Liver (tissue), 9 donors: ENCODE data around the gene SLC26A9. TPM values are rescaled to one million over a fixed set of nuclear protein-coding genes. Genes with fewer than 3 reads are reported as not detected.

ENCODE experiments used
- DNase-seq: peaks from one replicate; pipeline ENCODE4 v3.0.0-alpha.2; 2017; ENCODE audit warnings: low spot score
- H3K27ac ChIP-seq, 2 donors: one replicate each; pipeline ENCODE4 v1.7.0; 2013; ENCODE audit warnings: inconsistent platforms in 2 of 2, low read length in 2 of 2, control low read depth in 1 of 2, low read depth in 1 of 2, mild to moderate bottlenecking in 1 of 2
- H3K27me3 ChIP-seq, 4 donors: one replicate each; pipeline versions ENCODE4 v1.6.1 to v1.7.0; 2013; ENCODE audit warnings: low read length in 3 of 4, inconsistent platforms in 1 of 4, mild to moderate bottlenecking in 1 of 4, moderate library complexity in 1 of 4; ENCODE audit not compliant: control insufficient read depth in 4 of 4, insufficient read depth in 4 of 4
- H3K36me3 ChIP-seq, 4 donors: one replicate each; pipeline versions ENCODE4 v1.6.1 to v1.7.0; 2013; ENCODE audit warnings: low read length in 3 of 4, mild to moderate bottlenecking in 3 of 4, low read depth in 1 of 4, moderate library complexity in 1 of 4; ENCODE audit not compliant: control insufficient read depth in 4 of 4, insufficient read depth in 3 of 4
- H3K4me1 ChIP-seq, 4 donors: one replicate each; pipeline versions ENCODE4 v1.6.1 to v1.7.0; 2013; ENCODE audit warnings: low read length in 3 of 4, mild to moderate bottlenecking in 3 of 4, moderate library complexity in 1 of 4; ENCODE audit not compliant: control insufficient read depth in 4 of 4, insufficient read depth in 4 of 4
- H3K4me3 ChIP-seq, 3 donors: one replicate each; pipeline versions ENCODE4 v1.6.1 to v1.7.0; 2013; ENCODE audit warnings: low read length in 3 of 3, control low read depth in 1 of 3, low read depth in 1 of 3, mild to moderate bottlenecking in 1 of 3
- H3K9ac ChIP-seq, 2 donors: one replicate each; pipeline ENCODE4 v1.7.0; 2013; ENCODE audit warnings: low read length in 2 of 2, mild to moderate bottlenecking in 2 of 2, moderate library complexity in 2 of 2, control low read depth in 1 of 2, low read depth in 1 of 2
- H3K9me3 ChIP-seq, 4 donors: one replicate each; pipeline versions ENCODE4 v1.6.1 to v1.7.0; 2013; ENCODE audit warnings: low read length in 3 of 4; ENCODE audit not compliant: control insufficient read depth in 4 of 4
- ATF3 ChIP-seq: IDR thresholded peaks from 2 replicates; pipeline ENCODE4 v1.6.1; 2016; ENCODE audit warnings: antibody characterized with exemption
- CTCF ChIP-seq: fragments of 150-350 bp; IDR thresholded peaks from 2 replicates; pipeline ENCODE4 v1.5.1; 2017; ENCODE audit warnings: improper control_type of control experiment, low read depth, low read length; ENCODE audit not compliant: missing input control
- EGR1 ChIP-seq, 2 donors: IDR thresholded peaks; 2 replicates each; pipeline ENCODE4 v1.6.1; 2016 to 2018; ENCODE audit warnings: antibody characterized with exemption in 2 of 2, low read depth in 2 of 2
- FOXA1 ChIP-seq: IDR thresholded peaks from 2 replicates; pipeline ENCODE4 v1.6.1; 2016; ENCODE audit warnings: antibody characterized with exemption
- FOXA2 ChIP-seq: IDR thresholded peaks from 2 replicates; pipeline ENCODE4 v1.6.1; 2016; ENCODE audit warnings: antibody characterized with exemption
- GABPA ChIP-seq, 2 donors: IDR thresholded peaks in 1 of 2; conservative IDR thresholded peaks in 1 of 2; 2 replicates each; pipeline ENCODE4 v1.6.1; 2016; ENCODE audit warnings: antibody characterized with exemption in 2 of 2, mild to moderate bottlenecking in 1 of 2, moderate library complexity in 1 of 2
- HNF4A ChIP-seq, 2 donors: conservative IDR thresholded peaks; 2 replicates each; pipeline ENCODE4 v1.6.1; 2016; ENCODE audit warnings: antibody characterized with exemption in 2 of 2, mild to moderate bottlenecking in 2 of 2
- HNF4G ChIP-seq: IDR thresholded peaks from 2 replicates; pipeline ENCODE4 v1.6.1; 2016; ENCODE audit warnings: antibody characterized with exemption
- JUND ChIP-seq, 2 donors: IDR thresholded peaks; 2 replicates each; pipeline ENCODE4 v1.6.1; 2016; ENCODE audit warnings: antibody characterized with exemption in 2 of 2
- MAX ChIP-seq: IDR thresholded peaks from 2 replicates; pipeline ENCODE4 v1.6.1; 2016; ENCODE audit warnings: antibody characterized with exemption
- NR2F2 ChIP-seq: IDR thresholded peaks from 2 replicates; pipeline ENCODE4 v1.6.1; 2016; ENCODE audit warnings: antibody characterized with exemption
- RAD21 ChIP-seq, 2 donors: IDR thresholded peaks; 2 replicates each; pipeline ENCODE4 v1.6.1; 2016; ENCODE audit warnings: antibody characterized with exemption in 2 of 2, mild to moderate bottlenecking in 2 of 2
- REST ChIP-seq: IDR thresholded peaks from 2 replicates; pipeline ENCODE4 v1.6.1; 2016; ENCODE audit warnings: antibody characterized with exemption, mild to moderate bottlenecking
- RXRA ChIP-seq, 2 donors: IDR thresholded peaks; 2 replicates each; pipeline ENCODE4 v1.6.1; 2017 to 2018; ENCODE audit warnings: antibody characterized with exemption in 2 of 2, mild to moderate bottlenecking in 1 of 2
- SP1 ChIP-seq: IDR thresholded peaks from 2 replicates; pipeline ENCODE4 v1.6.1; 2018; ENCODE audit warnings: antibody characterized with exemption, mild to moderate bottlenecking
- TAF1 ChIP-seq: conservative IDR thresholded peaks from 2 replicates; pipeline ENCODE4 v1.6.1; 2016; ENCODE audit warnings: antibody characterized with exemption, mild to moderate bottlenecking
- YY1 ChIP-seq: IDR thresholded peaks from 2 replicates; pipeline ENCODE4 v1.6.1; 2016; ENCODE audit warnings: antibody characterized with exemption, mild to moderate bottlenecking
- ZBTB33 ChIP-seq: IDR thresholded peaks from 2 replicates; pipeline ENCODE4 v1.6.1; 2016; ENCODE audit warnings: antibody characterized with exemption
- WGBS: extraction: QIAGEN DNeasy Blood & Tissue Kit; methylation state at CpG from one replicate; pipeline ENCODE4 v1.1.7; 2013; 5-methylcytosine and 5-hydroxymethylcytosine counted together
- polyA plus RNA-seq, 2 donors: library from polyadenylated mRNA; stranded (reverse) in 1 of 2; unstranded in 1 of 2; fragments of 200-250 nt in 1 of 2; fragments of >200 nt in 1 of 2; fragmentation: Nextera tagmentation in 1 of 2; extraction: Ambion mirVana in 1 of 2; gene quantifications; one replicate each; pipeline versions ENCODE4 v1.2.1 to v1.2.3, GENCODE V29; 2013 to 2015
- total RNA-seq, 2 donors: library from RNA; depleted of rRNA; stranded (reverse); fragments of >200 nt; gene quantifications; one replicate each; pipeline ENCODE4 v1.2.3, GENCODE V29; 2014
- donor health status: healthy.
- donor health status: healthy.
- donor health status: healthy.
- donor health status: healthy.
- donor health status: healthy.

SLC26A9 gene
- total and polyA plus RNA-seq, 4 donors, result not detected

- no peak for TF ChIP-seq ZBTB33
- no peak for TF ChIP-seq JUND (IDR thresholded peaks at IDR 0.05)
- no peak for TF ChIP-seq MAX
- TF ChIP-seq EGR1 (IDR thresholded peaks at IDR 0.05; ENCODE audit: low read depth in 2 of 2), result no peak
Observed at GRCh38 chr1:205986292-205986691, 43.0 kb upstream of the SLC26A9 start (continued).

- no peak overlapping the region for H3K4me3 ChIP-seq
- WGBS, result 87% methylated on average over 9 of the region's 9 CpGs
- H3K9ac ChIP-seq, result no peak overlapping the region
- no peaks in the 10 kb centered on the region for H3K9me3 ChIP-seq
- peaks cover 0 to 6% (median 1%) of the 10 kb centered on the region in 4 donors for H3K4me1 ChIP-seq
- TF ChIP-seq NR2F2 (no peak), TAF1 (no peak), MAX (no peak), RXRA (IDR thresholded peaks at IDR 0.05) (no peak), HNF4A (conservative IDR thresholded peaks at IDR 0.05) (no peak), RAD21 (IDR thresholded peaks at IDR 0.05) (no peak), GABPA (IDR thresholded peaks at IDR 0.05 in 1 of 2, conservative IDR thresholded peaks at IDR 0.05 in 1 of 2) (no peak), ATF3 (no peak), SP1 (no peak), FOXA2 (no peak), CTCF (no peak), YY1 (no peak), ZBTB33 (no peak), REST (no peak), EGR1 (IDR thresholded peaks at IDR 0.05; ENCODE audit: low read depth in 2 of 2) (no peak), FOXA1 (no peak), HNF4G (no peak), JUND (IDR thresholded peaks at IDR 0.05) (no peak)
- no peaks in the 10 kb centered on the region for H3K36me3 ChIP-seq
- H3K27ac ChIP-seq, result no peak overlapping the region
- DNase-seq, result no peak
- no peaks in the 10 kb centered on the region for H3K27me3 ChIP-seq
Observed at GRCh38 chr1:205985330-205986005, 42.2 kb upstream of the SLC26A9 start.
